Mucosa of descending colon (tissue), 3 donors: ENCODE results near the gene SORCS1. TPM values are rescaled to one million over a fixed set of nuclear protein-coding genes. Genes with fewer than 3 reads are reported as not detected.

Experiments used
- ATAC-seq: fragments of 200-7000 bp; cut with Tn5 transposase; one replicate; pipeline ENCODE4 v1.9.1; 2020; ENCODE audit warnings: mild to moderate bottlenecking, moderate library complexity
- DNase-seq, 3 donors: peaks; one replicate each; pipeline ENCODE4 v3.0.0-alpha.2; 2020
- H3K36me3 ChIP-seq: fragments of 200-600 bp; one replicate; pipeline ENCODE4 v1.8.0; 2021; ENCODE audit warnings: low read depth, mild to moderate bottlenecking
- H3K4me1 ChIP-seq: fragments of 200-600 bp; one replicate; pipeline ENCODE4 v1.8.0; 2021; ENCODE audit warnings: low read depth, mild to moderate bottlenecking
- H3K4me3 ChIP-seq: fragments of 200-600 bp; one replicate; pipeline ENCODE4 v1.8.0; 2021; ENCODE audit warnings: mild to moderate bottlenecking
- H3K9me3 ChIP-seq: fragments of 200-600 bp; one replicate; pipeline ENCODE4 v1.8.0; 2021; ENCODE audit warnings: mild to moderate bottlenecking
- CTCF ChIP-seq: fragments of 200-600 bp; IDR thresholded peaks from one replicate; pipeline ENCODE4 v1.8.0; 2022; ENCODE audit warnings: antibody characterized with exemption, mild to moderate bottlenecking
- intact Hi-C, 2 donors: fragments of 100-400 bp; cut with DNase I in 1 of 2; cut with micrococcal nuclease in 1 of 2; formaldehyde crosslinking; loops; one replicate each; pipeline versions ENCODE4 v1.11.0 to v1.11.1; 2022; cut with DNase I, micrococcal nuclease
- total RNA-seq, 3 donors: library from RNA; stranded (reverse); fragmentation: NEBNext Ultra II Directional in 2 of 3; extraction: Animal tissue kit (Norgen Biotek cat#: 25700) in 2 of 3; gene quantifications; one replicate each; pipeline versions ENCODE4 v1.2.1 to v1.2.4, GENCODE V29; 2021 to 2023
- donor health status: DM: no; HTN: no; CAD: no; lungs with moderate emphysema.
- donor health status: DM: no; HTN: no; CAD: no.
- donor health status: DM: no; HTN: yes; CAD: no.

The SORCS1 gene
- total RNA-seq, 3 donors from 2014 or later: 0.80 to 13.2 (median 0.93) TPM

- no peak for ATAC-seq
- TF ChIP-seq CTCF: no peak
- intact Hi-C loops: no loop called here
Measured at GRCh38 chr10:106570268-106570667, 594.2 kb downstream of the SORCS1 start.

GRCh38 chr10:106567629-106568028 lies 596.9 kb downstream of the SORCS1 start:
- ATAC-seq (no peak), DNase-seq (no peak)
- no peak for TF ChIP-seq CTCF
- Histone ChIP-seq H3K4me3 (no peak overlapping the region), H3K36me3 (no peaks in the 10 kb centered on the region), H3K4me1 (no peaks in the 10 kb centered on the region), H3K9me3 (no peaks in the 10 kb centered on the region)
- intact Hi-C loops: no loop called here

More at GRCh38 chr10:106570268-106570667, 594.2 kb downstream of the SORCS1 start:
- DNase-seq: no peak
- no peaks in the 10 kb centered on the region for H3K9me3 ChIP-seq
- no peaks in the 10 kb centered on the region for H3K4me1 ChIP-seq
- no peak overlapping the region for H3K4me3 ChIP-seq
- H3K36me3 ChIP-seq: no peaks in the 10 kb centered on the region

- H3K4me1 ChIP-seq: no peaks in the 10 kb centered on the region
- no peak for TF ChIP-seq CTCF
- intact Hi-C loops: no loop called here
- H3K9me3 ChIP-seq: no peaks in the 10 kb centered on the region
- no peak overlapping the region for H3K4me3 ChIP-seq
- ATAC-seq: no peak
- no peaks in the 10 kb centered on the region for H3K36me3 ChIP-seq
- no peak for DNase-seq
Measured at GRCh38 chr10:106566873-106567272, 597.6 kb downstream of the SORCS1 start.

GRCh38 chr10:106565546-106565945 lies 599.0 kb downstream of the SORCS1 start:
- no peaks in the 10 kb centered on the region for H3K9me3 ChIP-seq
- intact Hi-C loops: no loop called here
- H3K36me3 ChIP-seq: no peaks in the 10 kb centered on the region
- no peak for TF ChIP-seq CTCF
- no peaks in the 10 kb centered on the region for H3K4me1 ChIP-seq
- ATAC-seq: no peak
- H3K4me3 ChIP-seq: no peak overlapping the region
- DNase-seq: no peak

GRCh38 chr10:106563384-106563783 lies 601.1 kb downstream of the SORCS1 start:
- no peaks in the 10 kb centered on the region for H3K4me1 ChIP-seq
- H3K9me3 ChIP-seq: no peaks in the 10 kb centered on the region
- ATAC-seq (no peak), DNase-seq (no peak)
- H3K36me3 ChIP-seq: no peaks in the 10 kb centered on the region
- no peak for TF ChIP-seq CTCF
- H3K4me3 ChIP-seq: no peak overlapping the region
- intact Hi-C loops: no loop called here

- ATAC-seq (no peak), DNase-seq (no peak)
- no peaks in the 10 kb centered on the region for H3K36me3 ChIP-seq
- H3K9me3 ChIP-seq: no peaks in the 10 kb centered on the region
- intact Hi-C loops: no loop called here
- TF ChIP-seq CTCF: no peak
- H3K4me1 ChIP-seq: no peaks in the 10 kb centered on the region
- H3K4me3 ChIP-seq: no peak overlapping the region
Measured at GRCh38 chr10:106560925-106561640, 603.4 kb downstream of the SORCS1 start.
